GM23338 (cell line): ENCODE measurements around the gene TUBG2.

Source experiments
- EZH2 ChIP-seq: fragments of 200-600 bp; sonication (generic); IDR thresholded peaks from one replicate; pipeline ENCODE4 v1.8.0; 2017; ENCODE audit warnings: antibody characterized with exemption, mild to moderate bottlenecking, low read depth; ENCODE audit not compliant: unreplicated experiment
- EZH2phosphoT487 ChIP-seq: fragments of 200-600 bp; sonication (generic); IDR thresholded peaks from one replicate; pipeline ENCODE4 v1.8.1; 2018; ENCODE audit warnings: antibody characterized with exemption; ENCODE audit not compliant: unreplicated experiment
- JUNB ChIP-seq: IDR thresholded peaks from one replicate; pipeline ENCODE4 v1.6.1; 2016; ENCODE audit warnings: antibody characterized with exemption; ENCODE audit not compliant: unreplicated experiment
- POLR2AphosphoS5 ChIP-seq: IDR thresholded peaks from 2 replicates; pipeline ENCODE4 v1.6.1; 2016; ENCODE audit warnings: antibody characterized with exemption, low read depth
- TF ChIP-seq, protein P1 (sequence below), 2 experiments: fragments of 200-600 bp in 1 of 2; sonication (generic) in 1 of 2; conservative IDR thresholded peaks; 2 replicates each; pipeline versions ENCODE4 v1.5.1 to v1.6.1; 2016 to 2017; ENCODE audit warnings: antibody characterized with exemption in 2 of 2, low read depth in 2 of 2, mild to moderate bottlenecking in 2 of 2, moderate library complexity in 1 of 2
- TF ChIP-seq, protein P2 (sequence below): IDR thresholded peaks from one replicate; pipeline ENCODE4 v1.6.1; 2018; ENCODE audit warnings: antibody characterized with exemption; ENCODE audit not compliant: unreplicated experiment

DNA sequence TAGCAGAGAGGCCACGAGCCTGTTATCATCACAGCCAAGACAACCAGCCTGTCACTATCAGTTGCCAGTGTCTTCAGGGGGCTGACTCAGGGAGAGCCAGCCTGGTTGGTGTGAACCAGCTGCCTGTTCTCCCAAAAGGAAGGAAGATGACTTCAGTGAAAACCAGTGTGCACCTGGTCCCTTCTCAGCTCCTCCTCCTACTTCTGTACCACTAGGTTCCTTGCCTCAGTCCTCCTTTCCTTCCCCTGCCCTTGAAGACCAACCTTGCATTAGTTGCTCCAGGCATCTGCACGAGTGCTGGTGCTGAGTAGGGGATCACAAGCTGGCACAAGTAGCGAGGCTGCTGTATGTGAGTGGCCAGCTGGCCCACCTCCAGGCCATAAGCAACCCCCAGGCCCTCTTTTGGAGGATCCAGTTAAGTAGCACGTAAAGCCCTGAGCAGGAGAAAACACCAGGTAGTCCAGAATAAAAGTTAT, 41.1 kb upstream of the TUBG2 start:
- TF ChIP-seq, protein P1, sequence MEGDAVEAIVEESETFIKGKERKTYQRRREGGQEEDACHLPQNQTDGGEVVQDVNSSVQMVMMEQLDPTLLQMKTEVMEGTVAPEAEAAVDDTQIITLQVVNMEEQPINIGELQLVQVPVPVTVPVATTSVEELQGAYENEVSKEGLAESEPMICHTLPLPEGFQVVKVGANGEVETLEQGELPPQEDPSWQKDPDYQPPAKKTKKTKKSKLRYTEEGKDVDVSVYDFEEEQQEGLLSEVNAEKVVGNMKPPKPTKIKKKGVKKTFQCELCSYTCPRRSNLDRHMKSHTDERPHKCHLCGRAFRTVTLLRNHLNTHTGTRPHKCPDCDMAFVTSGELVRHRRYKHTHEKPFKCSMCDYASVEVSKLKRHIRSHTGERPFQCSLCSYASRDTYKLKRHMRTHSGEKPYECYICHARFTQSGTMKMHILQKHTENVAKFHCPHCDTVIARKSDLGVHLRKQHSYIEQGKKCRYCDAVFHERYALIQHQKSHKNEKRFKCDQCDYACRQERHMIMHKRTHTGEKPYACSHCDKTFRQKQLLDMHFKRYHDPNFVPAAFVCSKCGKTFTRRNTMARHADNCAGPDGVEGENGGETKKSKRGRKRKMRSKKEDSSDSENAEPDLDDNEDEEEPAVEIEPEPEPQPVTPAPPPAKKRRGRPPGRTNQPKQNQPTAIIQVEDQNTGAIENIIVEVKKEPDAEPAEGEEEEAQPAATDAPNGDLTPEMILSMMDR (conservative IDR thresholded peaks at IDR 0.05; ENCODE audit: low read depth in 2 of 2), result no peak
- TF ChIP-seq EZH2, result no peak
- TF ChIP-seq, protein P2, sequence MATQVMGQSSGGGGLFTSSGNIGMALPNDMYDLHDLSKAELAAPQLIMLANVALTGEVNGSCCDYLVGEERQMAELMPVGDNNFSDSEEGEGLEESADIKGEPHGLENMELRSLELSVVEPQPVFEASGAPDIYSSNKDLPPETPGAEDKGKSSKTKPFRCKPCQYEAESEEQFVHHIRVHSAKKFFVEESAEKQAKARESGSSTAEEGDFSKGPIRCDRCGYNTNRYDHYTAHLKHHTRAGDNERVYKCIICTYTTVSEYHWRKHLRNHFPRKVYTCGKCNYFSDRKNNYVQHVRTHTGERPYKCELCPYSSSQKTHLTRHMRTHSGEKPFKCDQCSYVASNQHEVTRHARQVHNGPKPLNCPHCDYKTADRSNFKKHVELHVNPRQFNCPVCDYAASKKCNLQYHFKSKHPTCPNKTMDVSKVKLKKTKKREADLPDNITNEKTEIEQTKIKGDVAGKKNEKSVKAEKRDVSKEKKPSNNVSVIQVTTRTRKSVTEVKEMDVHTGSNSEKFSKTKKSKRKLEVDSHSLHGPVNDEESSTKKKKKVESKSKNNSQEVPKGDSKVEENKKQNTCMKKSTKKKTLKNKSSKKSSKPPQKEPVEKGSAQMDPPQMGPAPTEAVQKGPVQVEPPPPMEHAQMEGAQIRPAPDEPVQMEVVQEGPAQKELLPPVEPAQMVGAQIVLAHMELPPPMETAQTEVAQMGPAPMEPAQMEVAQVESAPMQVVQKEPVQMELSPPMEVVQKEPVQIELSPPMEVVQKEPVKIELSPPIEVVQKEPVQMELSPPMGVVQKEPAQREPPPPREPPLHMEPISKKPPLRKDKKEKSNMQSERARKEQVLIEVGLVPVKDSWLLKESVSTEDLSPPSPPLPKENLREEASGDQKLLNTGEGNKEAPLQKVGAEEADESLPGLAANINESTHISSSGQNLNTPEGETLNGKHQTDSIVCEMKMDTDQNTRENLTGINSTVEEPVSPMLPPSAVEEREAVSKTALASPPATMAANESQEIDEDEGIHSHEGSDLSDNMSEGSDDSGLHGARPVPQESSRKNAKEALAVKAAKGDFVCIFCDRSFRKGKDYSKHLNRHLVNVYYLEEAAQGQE, result no peak
- TF ChIP-seq POLR2AphosphoS5, result no peak
- TF ChIP-seq JUNB, result no peak
- no peak for TF ChIP-seq EZH2phosphoT487
